Ovary (tissue), 9 donors: Measurements from ENCODE around the gene KRTAP10-2. TPM values are rescaled to one million over a fixed set of nuclear protein-coding genes. Genes with fewer than 3 reads are reported as not detected.
"Not testable (repeated sequence)": the region's sequence is repeated elsewhere in the genome, so short reads cannot be mapped to it uniquely, and the experiment has no call there.

Source experiments
- DNase-seq, 5 donors: peaks; one replicate each; pipeline ENCODE4 v3.0.0-alpha.2; 2019 to 2020
- H3K27ac ChIP-seq, 2 donors: fragments of 200-600 bp; one replicate each; pipeline versions ENCODE4 v1.5.1 to v1.8.0; 2019 to 2022
- H3K27me3 ChIP-seq: fragments of 200-600 bp; one replicate; pipeline ENCODE4 v1.8.0; 2022
- H3K36me3 ChIP-seq: fragments of 200-600 bp; sonication (generic); one replicate; pipeline ENCODE4 v1.5.1; 2019
- H3K4me1 ChIP-seq: one replicate; pipeline ENCODE4 v1.8.1; 2013; ENCODE audit warnings: mild to moderate bottlenecking, moderate library complexity; ENCODE audit not compliant: insufficient read depth
- H3K4me3 ChIP-seq: fragments of 200-600 bp; sonication (generic); one replicate; pipeline ENCODE4 v1.5.1; 2017
- H3K9me3 ChIP-seq, 2 donors: fragments of 200-600 bp in 1 of 2; sonication (generic) in 1 of 2; one replicate each; pipeline versions ENCODE4 v1.5.1 to v1.8.1; 2013 to 2019; ENCODE audit warnings: mild to moderate bottlenecking in 1 of 2, moderate library complexity in 1 of 2
- CTCF ChIP-seq, 3 donors: fragments of 450-650 bp in 2 of 3; fragments of 200-600 bp in 1 of 3; IDR thresholded peaks; one replicate each; pipeline versions ENCODE4 v1.5.1 to v1.8.0; 2016 to 2022; ENCODE audit warnings: antibody characterized with exemption in 3 of 3, mild to moderate bottlenecking in 1 of 3
- EP300 ChIP-seq: sonication (generic); formaldehyde crosslinking; IDR thresholded peaks from one replicate; pipeline ENCODE4 v1.6.1; 2017; ENCODE audit warnings: antibody characterized with exemption
- POLR2A ChIP-seq: fragments of 450-650 bp; IDR thresholded peaks from one replicate; pipeline ENCODE4 v1.6.1; 2017; ENCODE audit warnings: antibody characterized with exemption, mild to moderate bottlenecking, moderate library complexity
- WGBS, 3 donors: extraction: QIAGEN DNeasy Blood & Tissue Kit in 1 of 3; methylation state at CpG; one replicate each; pipeline versions ENCODE4 v1.1.5 to v1.1.7; 2013 to 2017; 5-methylcytosine and 5-hydroxymethylcytosine counted together
- intact Hi-C, 4 donors: fragments of 100-400 bp; cut with DNase I; formaldehyde crosslinking; loops; one replicate each; pipeline versions ENCODE4 v1.11.0 to v1.15.1; 2022 to 2023
- polyA plus RNA-seq, 2 donors: library from polyadenylated mRNA; stranded (reverse); fragments of 200-250 nt in 1 of 2; fragments of 350-450 nt in 1 of 2; fragmentation: Illumina TruSeq in 1 of 2; extraction: RNeasy Lipid Tissue Mini Kit (QIAGEN cat#74804) in 1 of 2; gene quantifications; one replicate each; pipeline ENCODE4 v1.2.3, GENCODE V29; 2013 to 2014
- total RNA-seq, 7 donors: library from RNA; depleted of rRNA in 2 of 7; stranded (reverse); fragments of >200 nt in 2 of 7; fragmentation: NEBNext Ultra II Directional in 3 of 7; extraction: Animal tissue kit (Norgen Biotek cat#: 25700) in 3 of 7; gene quantifications; one replicate each; pipeline versions ENCODE4 v1.1.0 to v1.2.4, GENCODE V29; 2016 to 2023
- donor health status: DM: no; HTN: no; CAD: no; lungs with moderate emphysema.
- donor health status: DM: no; HTN: no; CAD: no.
- donor health status: Bipolar disorder and iron deficiency.
- donor health status: DM: yes; HTN: yes; CAD: no.
- donor health status: DM: no; HTN: no; CAD: no.
- donor health status: DM: yes; HTN: yes; CAD: no.

Gene KRTAP10-2
- total and polyA plus RNA-seq, 9 donors = not detected

- Histone ChIP-seq H3K36me3 (no peaks in the 10 kb centered on the region), H3K27me3 (no peaks in the 10 kb centered on the region), H3K4me1 (no peaks in the 10 kb centered on the region), H3K4me3 (no peak overlapping the region), H3K27ac (no peak overlapping the region), H3K9me3 (no peaks in the 10 kb centered on the region)
- TF ChIP-seq EP300 (no peak), POLR2A (no peak), CTCF (IDR thresholded peaks at IDR 0.05) (no peak)
- 33 to 80% (median 38%) methylated on average over 1 of the region's 1 CpG for WGBS, 3 donors
- DNase-seq = no peak
- intact Hi-C loops = no loop called here
These were observed 13.7 kb upstream of the KRTAP10-2 start for GRCh38 chr21:44564886-44565598.

DNA sequence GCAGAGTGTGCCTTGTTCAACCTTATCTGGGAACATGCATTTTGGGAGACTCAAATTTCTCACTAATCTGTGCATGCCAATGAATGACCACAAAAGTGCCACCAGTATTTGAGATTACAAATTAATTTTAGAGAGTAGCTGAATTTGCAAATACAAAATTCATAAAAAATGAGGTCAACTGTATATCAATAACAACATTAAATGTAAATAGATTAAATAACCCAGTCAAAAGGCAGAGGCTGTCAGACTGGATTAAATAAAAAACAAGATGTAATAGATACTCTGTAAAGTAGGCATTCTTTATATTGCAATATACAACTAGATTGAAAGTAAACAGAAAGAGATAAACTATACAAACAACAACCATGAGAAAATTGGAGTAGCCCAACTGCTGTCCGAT lies 12.8 kb upstream of the KRTAP10-2 start:
- no peak for TF ChIP-seq POLR2A
- TF ChIP-seq CTCF (IDR thresholded peaks at IDR 0.05) = no peak
- no peak for TF ChIP-seq EP300
- 95 to 96% (median 96%) methylated on average over 1 of the region's 1 CpG for WGBS, 3 donors
- intact Hi-C loops = no loop called here

GRCh38 chr21:44558695-44559094 lies 7.4 kb upstream of the KRTAP10-2 start, which contains the start of gene KRTAP10-3:
TSS of gene KRTAP10-3 (minus strand) at chr21:44558795. CDS start at chr21:44558715, 80 bp downstream.
- no peak within 1 kb of the TSS for H3K4me3 ChIP-seq
- DNase-seq = no peak
- H3K9me3 ChIP-seq = no peaks in the 10 kb centered on the region
- WGBS, 3 donors = 8 to 20% (median 20%) methylated on average over 5 of the region's 5 CpGs
- H3K4me1 ChIP-seq = no peaks in the 10 kb centered on the region
- TF ChIP-seq CTCF (IDR thresholded peaks at IDR 0.05) (no peak), EP300 (no peak), POLR2A (no peak)
- intact Hi-C loops = no loop called here
- H3K36me3 ChIP-seq = no peaks in the 10 kb centered on the region
- no peak within 1 kb of the TSS for H3K27ac ChIP-seq
- no peaks in the 10 kb centered on the region for H3K27me3 ChIP-seq

More for the DNA sequence above, 12.8 kb upstream of the KRTAP10-2 start:
- Histone ChIP-seq H3K9me3 (no peaks in the 10 kb centered on the region), H3K36me3 (no peaks in the 10 kb centered on the region), H3K4me1 (no peaks in the 10 kb centered on the region), H3K27me3 (no peaks in the 10 kb centered on the region), H3K27ac (no peak overlapping the region), H3K4me3 (no peak overlapping the region)
- no peak for DNase-seq

- 39 to 60% (median 53%) methylated on average over 8 to 10 of the region's 10 CpGs for WGBS, 3 donors
- H3K27me3 ChIP-seq, H3K9me3 ChIP-seq, H3K4me1 ChIP-seq, H3K4me3 ChIP-seq, DNase-seq, H3K36me3 ChIP-seq, intact Hi-C loops, H3K27ac ChIP-seq: not testable (repeated sequence)
These were observed 7.0 kb upstream of the KRTAP10-2 start for GRCh38 chr21:44558329-44558675.

- Histone ChIP-seq H3K9me3 (no peaks in the 10 kb centered on the region), H3K4me1 (no peaks in the 10 kb centered on the region), H3K36me3 (no peaks in the 10 kb centered on the region), H3K27me3 (no peaks in the 10 kb centered on the region), H3K4me3 (no peak overlapping the region), H3K27ac (no peak overlapping the region)
- WGBS, 3 donors = 13 to 28% (median 21%) methylated on average over 30 of the region's 30 CpGs
- DNase-seq = no peak
- intact Hi-C loops = no loop called here
- no peak for TF ChIP-seq CTCF (IDR thresholded peaks at IDR 0.05)
- TF ChIP-seq EP300 = no peak
- no peak for TF ChIP-seq POLR2A
These were observed 6.4 kb upstream of the KRTAP10-2 start for GRCh38 chr21:44557491-44558328.
